GM23338 (cell line): Measurements from ENCODE around the gene SYNGR4. TPM values are rescaled to one million over a fixed set of nuclear protein-coding genes. Genes with fewer than 3 reads are reported as not detected.

Experiments
- ATAC-seq: fragments of 200-7000 bp; cut with Tn5 transposase; 3 replicates; pipeline ENCODE4 v1.9.1; 2020
- DNase-seq: peaks from one replicate; pipeline ENCODE4 v3.0.0-alpha.2; 2015; ENCODE audit warnings: low spot score
- H2AFZ ChIP-seq: fragments of 200-600 bp; sonication (generic); 2 replicates; pipeline ENCODE4 v1.8.0; 2016; ENCODE audit warnings: antibody characterized with exemption, mild to moderate bottlenecking, moderate library complexity
- H3F3A ChIP-seq: fragments of 200-600 bp; sonication (generic); replicated peaks from 2 replicates; pipeline ENCODE4 v1.8.0; 2017; ENCODE audit warnings: antibody characterized with exemption, mixed run types, low read depth
- H3K27ac ChIP-seq: fragments of 200-600 bp; sonication (generic); 2 replicates; pipeline ENCODE4 v1.6.1; 2016; ENCODE audit warnings: low read depth
- H3K27me3 ChIP-seq: fragments of 200-600 bp; sonication (generic); 2 replicates; pipeline ENCODE4 v1.8.0; 2016; ENCODE audit warnings: mild to moderate bottlenecking, mixed run types, moderate library complexity; ENCODE audit not compliant: insufficient read depth
- H3K36me3 ChIP-seq: fragments of 200-600 bp; sonication (generic); 2 replicates; pipeline ENCODE4 v1.8.0; 2016; ENCODE audit warnings: mild to moderate bottlenecking; ENCODE audit not compliant: insufficient read depth
- H3K4me1 ChIP-seq: fragments of 200-600 bp; sonication (generic); 2 replicates; pipeline ENCODE4 v1.8.0; 2016; ENCODE audit warnings: mild to moderate bottlenecking, moderate library complexity; ENCODE audit not compliant: insufficient read depth
- H3K4me2 ChIP-seq: fragments of 200-600 bp; sonication (generic); 2 replicates; pipeline ENCODE4 v1.7.1; 2017; ENCODE audit warnings: mixed run types
- H3K4me3 ChIP-seq: fragments of 200-600 bp; sonication (generic); 2 replicates; pipeline ENCODE4 v1.6.1; 2016; ENCODE audit warnings: mixed run types
- H3K79me2 ChIP-seq: fragments of 200-600 bp; sonication (generic); replicated peaks from 2 replicates; pipeline ENCODE4 v1.8.0; 2017; ENCODE audit warnings: mild to moderate bottlenecking; ENCODE audit not compliant: insufficient read depth
- H3K9me2 ChIP-seq: fragments of 200-600 bp; sonication (generic); 2 replicates; pipeline ENCODE4 v1.8.0; 2017; ENCODE audit not compliant: insufficient read depth
- H4K20me1 ChIP-seq: fragments of 200-600 bp; sonication (generic); replicated peaks from 2 replicates; pipeline ENCODE4 v1.8.0; 2017; ENCODE audit warnings: mild to moderate bottlenecking; ENCODE audit not compliant: insufficient read depth
- H3K27ac Mint-ChIP-seq: 2 replicates; pipeline ENCODE4 v1.8.0; 2020; ENCODE audit warnings: inconsistent platforms, mild to moderate bottlenecking, moderate library complexity, mixed read lengths
- H3K27me3 Mint-ChIP-seq: 3 replicates; pipeline ENCODE4 v1.8.0; 2022; ENCODE audit warnings: low read depth, mild to moderate bottlenecking, moderate library complexity, mixed read lengths, inconsistent platforms; ENCODE audit not compliant: insufficient read depth, poor library complexity
- H3K36me3 Mint-ChIP-seq: 3 replicates; pipeline ENCODE4 v1.8.0; 2021; ENCODE audit warnings: low read depth, mild to moderate bottlenecking, inconsistent platforms, moderate library complexity, mixed read lengths
- H3K4me1 Mint-ChIP-seq: 3 replicates; pipeline ENCODE4 v1.8.0; 2020; ENCODE audit warnings: mild to moderate bottlenecking, inconsistent platforms, mixed read lengths
- H3K4me3 Mint-ChIP-seq: 3 replicates; pipeline ENCODE4 v1.8.0; 2021; ENCODE audit warnings: moderate library complexity, mild to moderate bottlenecking, inconsistent platforms, mixed read lengths
- H3K9me3 Mint-ChIP-seq: 3 replicates; pipeline ENCODE4 v1.8.0; 2020; ENCODE audit warnings: moderate library complexity, mild to moderate bottlenecking, inconsistent platforms, mixed read lengths
- EZH2 ChIP-seq: fragments of 200-600 bp; sonication (generic); IDR thresholded peaks from one replicate; pipeline ENCODE4 v1.8.0; 2017; ENCODE audit warnings: antibody characterized with exemption, mild to moderate bottlenecking, low read depth; ENCODE audit not compliant: unreplicated experiment
- POLR2AphosphoS5 ChIP-seq: IDR thresholded peaks from 2 replicates; pipeline ENCODE4 v1.6.1; 2016; ENCODE audit warnings: antibody characterized with exemption, low read depth
- STAT1 ChIP-seq: IDR thresholded peaks from one replicate; pipeline ENCODE4 v1.6.1; 2016; ENCODE audit warnings: antibody characterized with exemption; ENCODE audit not compliant: unreplicated experiment
- ZNF331 ChIP-seq: fragments of 250-450 bp; sonication (Bioruptor Pico); IDR thresholded peaks from 2 replicates; pipeline ENCODE4 v1.5.0; 2020; ENCODE audit warnings: low read depth, mild to moderate bottlenecking, moderate library complexity
- polyA plus RNA-seq: library from polyadenylated mRNA; unstranded; fragments of >200 nt; fragmentation: Nextera tagmentation; extraction: Ambion mirVana; gene quantifications from 2 replicates; pipeline ENCODE4 v1.2.1, GENCODE V29; 2016
- total RNA-seq: library from RNA; depleted of rRNA; stranded (reverse); fragments of >200 nt; shearing (Covaris generic); gene quantifications from 2 replicates; pipeline ENCODE4 v1.2.3, GENCODE V29; 2014
- TF ChIP-seq, protein P1 (sequence below): IDR thresholded peaks from 2 replicates; pipeline ENCODE4 v1.6.1; 2016; ENCODE audit warnings: antibody characterized with exemption
- TF ChIP-seq, protein P2 (sequence below), 2 experiments: fragments of 200-600 bp in 1 of 2; sonication (generic) in 1 of 2; conservative IDR thresholded peaks; 2 replicates each; pipeline versions ENCODE4 v1.5.1 to v1.6.1; 2016 to 2017; ENCODE audit warnings: antibody characterized with exemption in 2 of 2, low read depth in 2 of 2, mild to moderate bottlenecking in 2 of 2, moderate library complexity in 1 of 2

The SYNGR4 gene
- total and polyA plus RNA-seq, 2 experiments from 2014 or later = not detected

DNA sequence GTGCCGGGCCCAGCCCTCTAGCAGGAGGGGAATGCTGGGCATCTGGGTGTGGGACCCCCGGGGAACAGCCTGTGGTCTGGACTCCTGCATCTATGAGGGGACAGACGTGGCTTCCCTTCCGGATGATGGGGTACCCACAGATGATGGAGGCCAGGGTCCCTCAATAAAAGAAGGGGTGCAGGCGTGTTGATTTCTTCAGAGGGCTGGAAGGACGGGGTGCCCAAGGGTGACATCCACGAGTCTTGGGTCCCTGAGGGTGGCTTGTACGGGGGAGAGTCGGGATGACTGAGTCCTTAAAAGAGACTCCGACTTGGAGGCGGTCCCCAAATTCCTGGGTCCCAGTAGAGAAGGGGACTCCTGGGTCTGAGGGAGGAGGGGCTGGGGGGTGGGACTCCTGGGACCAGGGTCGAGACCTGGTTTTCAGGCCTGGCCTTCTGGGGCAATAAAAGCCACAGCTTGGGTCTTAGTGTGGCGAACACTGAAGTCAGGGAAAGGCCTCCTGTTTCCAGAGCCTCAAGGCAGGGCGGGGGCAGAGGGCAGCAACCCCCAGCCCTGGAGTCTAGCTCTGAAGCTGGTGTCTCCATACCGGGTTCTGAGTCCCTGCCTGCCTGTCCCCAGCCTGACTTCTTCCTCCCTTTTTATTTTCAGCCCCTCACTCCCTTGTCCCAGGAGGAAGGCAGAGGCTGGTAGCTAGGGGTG lies 28.8 kb downstream of the SYNGR4 start (continued):
- TF ChIP-seq, protein P1, sequence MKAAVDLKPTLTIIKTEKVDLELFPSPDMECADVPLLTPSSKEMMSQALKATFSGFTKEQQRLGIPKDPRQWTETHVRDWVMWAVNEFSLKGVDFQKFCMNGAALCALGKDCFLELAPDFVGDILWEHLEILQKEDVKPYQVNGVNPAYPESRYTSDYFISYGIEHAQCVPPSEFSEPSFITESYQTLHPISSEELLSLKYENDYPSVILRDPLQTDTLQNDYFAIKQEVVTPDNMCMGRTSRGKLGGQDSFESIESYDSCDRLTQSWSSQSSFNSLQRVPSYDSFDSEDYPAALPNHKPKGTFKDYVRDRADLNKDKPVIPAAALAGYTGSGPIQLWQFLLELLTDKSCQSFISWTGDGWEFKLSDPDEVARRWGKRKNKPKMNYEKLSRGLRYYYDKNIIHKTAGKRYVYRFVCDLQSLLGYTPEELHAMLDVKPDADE = no peak
- TF ChIP-seq STAT1 (no peak), ZNF331 (CRISPR knock-in tag) (no peak), POLR2AphosphoS5 (no peak)
- TF ChIP-seq, protein P2, sequence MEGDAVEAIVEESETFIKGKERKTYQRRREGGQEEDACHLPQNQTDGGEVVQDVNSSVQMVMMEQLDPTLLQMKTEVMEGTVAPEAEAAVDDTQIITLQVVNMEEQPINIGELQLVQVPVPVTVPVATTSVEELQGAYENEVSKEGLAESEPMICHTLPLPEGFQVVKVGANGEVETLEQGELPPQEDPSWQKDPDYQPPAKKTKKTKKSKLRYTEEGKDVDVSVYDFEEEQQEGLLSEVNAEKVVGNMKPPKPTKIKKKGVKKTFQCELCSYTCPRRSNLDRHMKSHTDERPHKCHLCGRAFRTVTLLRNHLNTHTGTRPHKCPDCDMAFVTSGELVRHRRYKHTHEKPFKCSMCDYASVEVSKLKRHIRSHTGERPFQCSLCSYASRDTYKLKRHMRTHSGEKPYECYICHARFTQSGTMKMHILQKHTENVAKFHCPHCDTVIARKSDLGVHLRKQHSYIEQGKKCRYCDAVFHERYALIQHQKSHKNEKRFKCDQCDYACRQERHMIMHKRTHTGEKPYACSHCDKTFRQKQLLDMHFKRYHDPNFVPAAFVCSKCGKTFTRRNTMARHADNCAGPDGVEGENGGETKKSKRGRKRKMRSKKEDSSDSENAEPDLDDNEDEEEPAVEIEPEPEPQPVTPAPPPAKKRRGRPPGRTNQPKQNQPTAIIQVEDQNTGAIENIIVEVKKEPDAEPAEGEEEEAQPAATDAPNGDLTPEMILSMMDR (conservative IDR thresholded peaks at IDR 0.05; ENCODE audit: low read depth in 2 of 2) = no peak

DNA sequence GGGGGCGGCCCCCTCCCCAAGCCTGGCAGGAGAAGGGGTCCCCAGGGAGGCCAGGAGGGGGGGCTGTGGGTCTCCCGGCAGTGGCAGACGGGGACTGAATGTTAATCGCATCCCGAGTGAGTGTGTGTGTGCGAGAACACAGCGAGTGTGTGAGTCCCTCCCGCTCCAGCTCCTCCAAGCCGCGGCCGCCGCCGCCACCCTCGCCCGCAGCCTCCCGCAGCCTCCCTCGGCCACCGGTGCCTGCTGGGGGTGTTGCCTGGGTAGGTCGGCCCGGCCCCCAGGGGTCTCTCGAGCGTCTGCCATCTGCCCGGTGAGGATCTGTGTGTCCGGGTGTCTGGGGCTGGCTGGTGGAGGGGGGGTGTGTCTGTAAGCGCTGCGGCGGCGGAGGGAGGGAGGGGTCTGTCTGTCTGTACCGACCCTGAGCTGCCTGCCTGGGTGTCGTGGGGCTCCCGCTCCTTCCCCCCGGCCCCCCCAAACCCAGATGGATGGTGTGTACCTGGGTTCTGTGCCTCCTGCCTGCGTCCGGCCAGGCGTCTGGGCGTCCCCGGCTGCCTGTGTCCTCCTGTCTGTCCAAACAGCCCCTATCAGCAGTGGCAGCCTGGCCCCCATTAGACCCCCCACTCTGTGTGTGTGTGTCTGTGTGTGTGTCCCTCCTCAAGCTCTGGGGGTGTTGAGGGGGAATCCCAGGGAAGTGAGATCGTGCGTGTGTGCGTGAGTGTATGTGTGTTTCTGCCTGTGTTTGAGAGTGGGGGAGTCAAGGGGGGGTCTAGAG lies 29.6 kb downstream of the SYNGR4 start, which contains the start of gene GRIN2D:
TSS of gene GRIN2D (plus strand) at position 110 of the 772 bp plus-strand sequence. CDS start 4,725 bp downstream, outside the sequence.
- H3K9me3 Mint-ChIP-seq = peaks cover under 1% of the 10 kb centered on the region; the same call in 2 of the 3 replicates
- peak within 1 kb of the TSS; percentile 73 for H3K4me3 Mint-ChIP-seq
- H3K27ac Mint-ChIP-seq = no peak within 1 kb of the TSS
- Histone ChIP-seq H4K20me1 (peaks cover 2% of the 10 kb centered on the region; the same call in 1 of the 2 replicates), H2AFZ (peak within 1 kb of the TSS; percentile 86), H3K4me2 (peak within 1 kb of the TSS; percentile 95), H3K27me3 (peaks cover 62% of the 10 kb centered on the region), H3F3A (peaks cover 11% of the 10 kb centered on the region), H3K27ac (no peak within 1 kb of the TSS), H3K4me3 (peak within 1 kb of the TSS; percentile 74), H3K79me2 (peaks cover 17% of the 10 kb centered on the region), H3K36me3 (no peaks in the 10 kb centered on the region), H3K9me2 (no peaks in the 10 kb centered on the region), H3K4me1 (peaks cover 44% of the 10 kb centered on the region)
- H3K4me1 Mint-ChIP-seq = peaks cover 46% of the 10 kb centered on the region
- peak; percentile 65 for DNase-seq
- H3K36me3 Mint-ChIP-seq = peaks cover 13% of the 10 kb centered on the region
- ATAC-seq = peak; percentile 7
- TF ChIP-seq EZH2 = no peak
- TF ChIP-seq, protein P2 (conservative IDR thresholded peaks at IDR 0.05; ENCODE audit: low read depth in 2 of 2) = peak; percentile 34 to 48; a peak in 3 of 4 replicates
- H3K27me3 Mint-ChIP-seq = peaks cover 55% of the 10 kb centered on the region
